ENCODE measurements around the gene RASGRP1.
A peak's percentile ranks its signal among the peaks of the same experiment; 100 is the strongest.

RASGRP1 gene

GRCh38 chr15:38536201-38536676 lies 28.4 kb downstream of the RASGRP1 start:
- DNase-seq: no peak
- TF ChIP-seq GATA1 (IDR thresholded peaks at IDR 0.05; ENCODE audit: low read depth, low read length) (no peak), POLR2A (IDR thresholded peaks at IDR 0.05; ENCODE audit: low read length) (no peak)

DNA sequence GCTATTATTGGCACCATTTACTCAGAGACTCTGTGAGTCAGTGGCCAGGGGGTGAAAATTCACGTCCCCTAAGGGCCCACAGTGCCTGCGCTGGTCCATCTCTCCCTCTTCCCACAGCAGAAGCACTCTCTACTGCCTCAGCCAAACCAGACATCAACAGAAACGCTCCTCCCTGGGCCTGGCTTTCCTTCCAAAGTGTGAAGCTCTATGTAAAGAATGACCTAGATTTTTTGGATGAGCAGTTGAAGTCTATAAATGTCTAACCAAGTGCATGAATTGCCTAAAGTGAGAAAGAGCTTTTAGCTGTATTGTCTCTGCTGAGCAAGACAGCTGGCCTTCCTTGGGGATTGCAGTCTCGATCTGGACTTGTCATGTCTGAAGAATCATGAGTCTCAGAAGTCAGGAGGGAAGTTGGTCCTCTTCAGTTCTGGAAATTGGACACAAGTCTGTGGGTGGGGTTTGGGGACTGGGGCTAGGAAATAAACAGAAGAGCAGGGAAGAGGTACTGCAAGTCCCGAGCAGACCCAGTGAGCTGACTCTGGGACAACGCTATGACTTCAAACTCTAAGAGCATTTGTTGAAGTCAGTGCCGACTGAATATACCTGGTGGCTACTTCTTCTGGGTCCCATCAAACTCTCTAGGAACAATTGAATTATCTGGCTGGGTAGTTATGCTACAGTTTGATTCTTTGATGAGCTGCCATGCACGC lies 29.0 kb downstream of the RASGRP1 start:
- DNase-seq: no peak
- TF ChIP-seq POLR2A (IDR thresholded peaks at IDR 0.05; ENCODE audit: low read length) (no peak), GATA1 (IDR thresholded peaks at IDR 0.05; ENCODE audit: low read depth, low read length) (no peak)

DNA sequence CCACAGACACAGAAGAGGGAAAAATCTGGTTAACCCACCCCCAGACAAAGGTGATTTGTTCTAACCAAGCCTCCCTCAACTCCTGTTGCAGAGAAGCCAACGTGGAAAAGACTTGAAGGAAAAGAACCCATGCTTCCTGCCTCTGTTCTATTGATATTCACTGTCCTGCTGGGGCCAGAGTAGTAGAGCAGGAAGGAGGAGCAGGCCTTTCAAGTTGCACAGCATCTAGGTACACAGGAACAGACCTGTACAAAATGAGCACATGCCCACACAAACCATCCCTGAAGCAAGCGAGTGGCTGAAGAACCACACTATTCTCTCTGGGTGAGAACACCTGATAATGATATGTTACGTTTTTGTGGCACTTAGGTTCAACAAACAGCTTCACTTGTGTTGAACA lies 29.9 kb downstream of the RASGRP1 start:
- no peak for DNase-seq
- no peak for TF ChIP-seq GATA1 (IDR thresholded peaks at IDR 0.05; ENCODE audit: low read depth, low read length)
- TF ChIP-seq POLR2A (IDR thresholded peaks at IDR 0.05; ENCODE audit: low read length): no peak

- TF ChIP-seq GATA1 (IDR thresholded peaks at IDR 0.05; ENCODE audit: low read depth, low read length) (no peak), POLR2A (IDR thresholded peaks at IDR 0.05; ENCODE audit: low read length) (no peak)
- DNase-seq: no peak
These were observed 30.7 kb downstream of the RASGRP1 start for GRCh38 chr15:38533926-38534325.

DNA sequence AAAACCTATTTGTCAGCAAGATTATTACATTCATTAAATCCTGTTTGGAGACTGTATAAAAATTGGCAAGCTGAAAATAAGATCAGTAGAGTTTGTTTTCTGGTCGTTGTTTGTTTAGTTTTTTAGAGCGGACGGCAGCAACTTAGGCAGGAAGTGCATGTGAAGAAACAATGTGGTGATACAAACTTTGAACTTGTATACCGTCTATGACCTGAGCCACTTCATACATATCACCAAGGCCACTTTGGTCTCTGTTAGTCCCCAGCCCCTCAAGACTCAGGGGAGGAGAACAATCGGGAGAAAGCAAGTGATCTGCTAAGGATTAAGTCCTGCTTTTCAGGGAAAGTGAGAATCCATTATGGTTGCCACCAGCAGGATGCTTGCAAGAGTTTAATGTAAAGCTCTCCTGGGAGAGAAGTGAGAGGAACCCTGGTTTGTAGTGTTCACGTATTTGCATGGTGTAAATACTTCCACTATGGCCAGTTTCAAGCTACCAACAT lies 31.1 kb downstream of the RASGRP1 start:
- TF ChIP-seq GATA1 (IDR thresholded peaks at IDR 0.05; ENCODE audit: low read depth, low read length): no peak
- no peak for TF ChIP-seq POLR2A (IDR thresholded peaks at IDR 0.05; ENCODE audit: low read length)
- DNase-seq: no peak

DNA sequence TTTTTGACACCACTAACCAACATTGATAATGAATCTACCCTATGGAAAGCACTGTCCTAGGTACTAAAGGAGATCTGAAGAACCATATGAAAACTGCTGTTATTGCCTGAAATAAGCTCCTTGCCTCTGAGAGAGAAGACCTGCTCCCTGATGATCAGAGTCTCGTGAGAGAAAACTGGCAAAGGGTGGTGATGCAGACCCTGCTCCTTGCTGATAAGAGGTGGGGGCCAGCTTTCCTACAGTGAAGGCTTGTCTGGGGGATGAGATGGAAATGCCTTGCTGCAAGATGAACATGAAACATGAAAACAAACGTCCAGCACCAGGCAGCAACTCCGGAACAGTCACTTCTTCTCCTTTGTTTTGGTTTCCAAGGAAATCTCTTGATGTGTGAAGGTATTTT lies 31.9 kb downstream of the RASGRP1 start:
- TF ChIP-seq GATA1 (IDR thresholded peaks at IDR 0.05; ENCODE audit: low read depth, low read length): no peak
- no peak for TF ChIP-seq POLR2A (IDR thresholded peaks at IDR 0.05; ENCODE audit: low read length)
- peak; percentile 21 to 57 for DNase-seq

- no peak for TF ChIP-seq GATA1 (IDR thresholded peaks at IDR 0.05; ENCODE audit: low read depth, low read length)
- TF ChIP-seq POLR2A (IDR thresholded peaks at IDR 0.05; ENCODE audit: low read length): no peak
- no peak for DNase-seq
These were observed 33.1 kb downstream of the RASGRP1 start for GRCh38 chr15:38531509-38531908.

GRCh38 chr15:38530113-38530512 lies 34.5 kb downstream of the RASGRP1 start:
- TF ChIP-seq POLR2A (IDR thresholded peaks at IDR 0.05; ENCODE audit: low read length): no peak
- no peak for TF ChIP-seq GATA1 (IDR thresholded peaks at IDR 0.05; ENCODE audit: low read depth, low read length)
- no peak for DNase-seq

DNA sequence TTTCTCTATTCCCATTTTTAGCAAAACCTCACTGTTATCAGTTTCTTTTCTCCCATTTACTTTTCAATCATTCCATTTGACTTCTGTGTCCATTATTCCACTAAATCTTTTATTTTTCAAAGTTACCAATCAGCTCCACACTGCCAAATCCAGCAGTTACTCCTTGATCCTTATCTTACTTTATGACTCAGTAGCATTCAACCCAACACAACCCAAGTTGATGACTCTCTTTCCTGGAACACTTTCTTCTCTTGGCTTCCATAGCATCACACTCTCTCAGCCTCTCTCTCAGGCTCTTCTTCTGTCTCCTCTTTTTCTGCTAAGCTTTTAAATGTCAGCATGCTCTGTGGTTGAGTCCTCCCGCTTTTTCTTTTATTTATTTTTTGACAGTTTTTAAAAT lies 36.3 kb downstream of the RASGRP1 start:
- DNase-seq: no peak
- no peak for TF ChIP-seq GATA1 (IDR thresholded peaks at IDR 0.05; ENCODE audit: low read depth, low read length)
- no peak for TF ChIP-seq POLR2A (IDR thresholded peaks at IDR 0.05; ENCODE audit: low read length)

GRCh38 chr15:38526158-38526557 lies 38.5 kb downstream of the RASGRP1 start:
- no peak for TF ChIP-seq POLR2A (IDR thresholded peaks at IDR 0.05; ENCODE audit: low read length)
- TF ChIP-seq GATA1 (IDR thresholded peaks at IDR 0.05; ENCODE audit: low read depth, low read length): no peak
- DNase-seq: peak in 1 of 2 experiments; percentile 24

- DNase-seq: no peak
- TF ChIP-seq POLR2A (IDR thresholded peaks at IDR 0.05; ENCODE audit: low read length) (no peak), GATA1 (IDR thresholded peaks at IDR 0.05; ENCODE audit: low read depth, low read length) (no peak)
These were observed 39.1 kb downstream of the RASGRP1 start for GRCh38 chr15:38525489-38525888.

GRCh38 chr15:38524156-38524555 lies 40.5 kb downstream of the RASGRP1 start:
- DNase-seq: no peak
- TF ChIP-seq GATA1 (IDR thresholded peaks at IDR 0.05; ENCODE audit: low read depth, low read length): no peak
- no peak for TF ChIP-seq POLR2A (IDR thresholded peaks at IDR 0.05; ENCODE audit: low read length)

- no peak for DNase-seq
- no peak for TF ChIP-seq GATA1 (IDR thresholded peaks at IDR 0.05; ENCODE audit: low read depth, low read length)
- no peak for TF ChIP-seq POLR2A (IDR thresholded peaks at IDR 0.05; ENCODE audit: low read length)
These were observed 41.7 kb downstream of the RASGRP1 start for GRCh38 chr15:38522922-38523321.

- no peak for DNase-seq
These were observed 43.3 kb downstream of the RASGRP1 start for GRCh38 chr15:38521316-38521715.

GRCh38 chr15:38520035-38520434 lies 44.6 kb downstream of the RASGRP1 start:
- DNase-seq: no peak

More at GRCh38 chr15:38521316-38521715, 43.3 kb downstream of the RASGRP1 start:
- TF ChIP-seq GATA1 (IDR thresholded peaks at IDR 0.05; ENCODE audit: low read depth, low read length): no peak
- no peak for TF ChIP-seq POLR2A (IDR thresholded peaks at IDR 0.05; ENCODE audit: low read length)

More at GRCh38 chr15:38520035-38520434, 44.6 kb downstream of the RASGRP1 start:
- TF ChIP-seq POLR2A (IDR thresholded peaks at IDR 0.05; ENCODE audit: low read length) (no peak), GATA1 (IDR thresholded peaks at IDR 0.05; ENCODE audit: low read depth, low read length) (no peak)

Measured in erythroblast (primary cell).